Muscle of back (tissue), 11 donors: ENCODE results near the gene CDKN2AIPNL. TPM values are rescaled to one million over a fixed set of nuclear protein-coding genes. Genes with fewer than 3 reads are reported as not detected.
A peak's percentile ranks its signal among the peaks of the same experiment; 100 is the strongest.
"Not testable (repeated sequence)": the region's sequence is repeated elsewhere in the genome, so short reads cannot be mapped to it uniquely, and the experiment has no call there.

Experiments used
- DNase-seq, 3 donors: peaks; one replicate each; pipeline versions ENCODE4 v3.0.0 to v3.0.0-alpha.2; 2013
- polyA plus RNA-seq, 10 donors: library from polyadenylated mRNA; unstranded; fragments of 120-200 nt; gene quantifications; one replicate each; pipeline ENCODE4 v1.2.1, GENCODE V29; 2013; ENCODE audit not compliant: insufficient read length in 10 of 10

CDKN2AIPNL gene
- polyA plus RNA-seq, 10 donors: 20.9 to 29.7 (median 25.7) TPM

DNA sequence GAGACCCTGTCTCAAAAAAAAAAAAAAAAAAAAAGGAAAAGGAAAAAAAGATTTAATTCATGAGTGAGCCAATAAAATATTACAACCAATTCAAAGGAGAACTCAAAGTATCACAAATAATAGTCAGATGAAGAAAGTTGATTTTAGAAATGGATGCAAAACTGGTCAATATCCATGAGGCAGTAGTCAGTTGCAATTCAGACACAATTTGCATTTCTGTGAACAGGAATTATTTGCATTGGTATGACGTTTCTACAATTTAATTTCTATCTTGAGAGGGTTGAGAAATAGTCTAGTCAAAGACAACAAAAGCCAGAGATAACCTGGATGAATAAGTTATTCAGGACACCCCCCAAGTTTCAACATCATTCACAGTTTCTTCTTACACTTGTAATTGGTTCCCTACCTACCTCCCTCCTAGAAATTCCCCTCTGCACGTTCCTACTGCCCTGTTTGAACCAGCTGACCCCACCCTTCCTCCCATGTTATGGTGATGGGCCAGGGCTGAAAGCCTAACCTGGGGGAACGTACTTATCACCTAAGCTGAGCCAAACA lies 28.6 kb upstream of the CDKN2AIPNL start:
- no peak for DNase-seq

DNA sequence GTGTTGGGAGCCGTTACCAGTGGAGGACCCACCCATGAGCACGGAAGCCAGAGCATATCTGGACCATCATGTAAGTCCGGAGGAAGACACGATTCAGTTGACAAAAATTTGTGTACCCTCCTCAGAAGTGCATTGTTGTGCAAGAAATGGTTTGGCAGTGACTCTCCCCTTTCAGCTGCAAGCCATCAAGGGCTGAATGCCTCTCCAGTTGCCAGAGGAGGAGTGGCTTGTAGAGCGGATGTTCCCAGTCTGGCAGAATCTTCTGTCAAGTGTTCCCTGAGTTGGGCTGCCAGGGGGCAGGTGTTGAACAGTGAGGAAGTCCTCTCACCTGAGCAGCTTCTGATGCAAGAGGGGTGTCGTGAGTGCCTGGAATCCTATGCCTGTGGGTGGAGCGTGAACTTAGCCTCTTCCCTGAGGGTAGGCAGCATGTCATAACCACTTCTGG lies 27.6 kb upstream of the CDKN2AIPNL start:
- peak; percentile 72 to 88 (median 83) for DNase-seq

DNA sequence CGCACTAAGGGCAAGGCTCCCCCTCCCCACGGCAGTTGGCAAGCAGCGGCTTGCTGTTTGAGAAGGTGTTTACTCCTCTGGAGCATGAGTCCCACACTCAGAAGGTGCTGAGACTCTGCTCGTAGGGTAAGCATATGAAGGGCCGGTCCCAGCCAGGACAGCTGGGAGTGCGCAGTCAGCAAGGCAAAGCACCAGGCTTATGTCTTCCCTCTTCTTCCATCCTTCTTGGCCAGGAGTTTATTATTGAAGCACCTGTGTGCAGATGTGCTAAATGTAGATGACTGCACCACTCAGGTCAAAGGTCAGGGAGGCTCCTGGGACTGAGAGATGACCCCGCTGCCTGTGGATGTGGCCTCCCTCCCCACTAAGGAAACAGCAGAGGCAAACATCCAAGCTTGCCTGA lies 27.0 kb upstream of the CDKN2AIPNL start:
- DNase-seq: no peak

DNA sequence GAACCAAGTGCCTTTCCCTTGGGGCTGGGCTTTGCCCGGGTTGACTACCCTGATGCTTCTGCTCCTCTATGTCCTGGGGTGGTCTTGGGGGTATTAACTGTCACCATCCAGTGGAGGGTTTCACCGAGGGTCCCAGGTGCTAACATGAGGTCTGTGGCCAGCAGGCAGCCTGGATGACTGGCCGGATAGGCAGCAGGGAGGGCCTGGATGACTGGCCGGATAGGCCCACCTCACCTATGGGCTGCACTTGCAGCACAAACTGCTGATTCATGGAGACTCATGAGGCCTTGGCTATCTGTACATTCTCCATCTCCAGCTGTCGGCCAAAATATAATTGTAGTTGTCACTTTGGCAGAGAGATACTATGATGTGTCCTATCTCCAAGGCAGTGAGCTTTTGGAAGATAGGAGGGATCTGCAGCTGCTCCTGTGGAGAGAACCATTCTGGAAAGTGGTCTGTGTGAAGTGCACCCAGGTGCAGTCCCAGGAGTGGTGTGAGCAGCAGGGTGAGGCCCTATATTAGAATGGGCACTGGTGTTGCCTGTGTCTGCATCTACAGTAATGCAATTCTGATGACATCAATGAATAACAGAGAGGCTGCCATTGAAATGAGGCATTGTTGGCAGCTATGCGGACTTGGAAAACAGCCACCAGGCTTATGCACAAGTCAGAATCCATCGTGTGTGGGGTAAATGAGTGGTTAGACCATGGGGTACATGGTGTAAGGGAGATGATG lies 26.3 kb upstream of the CDKN2AIPNL start:
- peak; percentile 21 to 49 (median 38) for DNase-seq

DNA sequence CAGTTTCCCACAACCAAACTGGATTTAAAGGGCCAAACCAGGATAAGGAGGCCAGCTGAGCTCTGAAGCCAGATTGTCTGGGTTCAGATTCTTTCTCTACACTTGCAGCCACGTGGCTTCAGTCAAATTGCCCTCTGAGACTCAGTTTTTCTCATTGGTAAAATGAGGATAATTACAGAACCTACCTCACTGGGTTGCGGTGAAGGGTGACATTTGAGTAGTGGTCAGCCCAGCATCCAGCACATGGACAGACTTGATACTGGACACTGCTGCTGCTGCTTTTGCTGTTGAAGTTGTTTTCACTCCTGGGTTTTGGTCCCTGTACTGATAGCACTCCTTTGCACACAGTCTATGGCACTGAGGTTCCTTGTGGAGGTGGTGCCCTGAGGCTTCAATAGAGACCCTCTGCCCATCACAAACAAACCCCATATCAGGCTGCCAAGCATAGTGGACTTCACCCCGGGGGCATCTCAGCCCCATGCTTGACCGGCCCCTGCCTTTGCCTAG lies 25.7 kb upstream of the CDKN2AIPNL start:
- no peak for DNase-seq

DNA sequence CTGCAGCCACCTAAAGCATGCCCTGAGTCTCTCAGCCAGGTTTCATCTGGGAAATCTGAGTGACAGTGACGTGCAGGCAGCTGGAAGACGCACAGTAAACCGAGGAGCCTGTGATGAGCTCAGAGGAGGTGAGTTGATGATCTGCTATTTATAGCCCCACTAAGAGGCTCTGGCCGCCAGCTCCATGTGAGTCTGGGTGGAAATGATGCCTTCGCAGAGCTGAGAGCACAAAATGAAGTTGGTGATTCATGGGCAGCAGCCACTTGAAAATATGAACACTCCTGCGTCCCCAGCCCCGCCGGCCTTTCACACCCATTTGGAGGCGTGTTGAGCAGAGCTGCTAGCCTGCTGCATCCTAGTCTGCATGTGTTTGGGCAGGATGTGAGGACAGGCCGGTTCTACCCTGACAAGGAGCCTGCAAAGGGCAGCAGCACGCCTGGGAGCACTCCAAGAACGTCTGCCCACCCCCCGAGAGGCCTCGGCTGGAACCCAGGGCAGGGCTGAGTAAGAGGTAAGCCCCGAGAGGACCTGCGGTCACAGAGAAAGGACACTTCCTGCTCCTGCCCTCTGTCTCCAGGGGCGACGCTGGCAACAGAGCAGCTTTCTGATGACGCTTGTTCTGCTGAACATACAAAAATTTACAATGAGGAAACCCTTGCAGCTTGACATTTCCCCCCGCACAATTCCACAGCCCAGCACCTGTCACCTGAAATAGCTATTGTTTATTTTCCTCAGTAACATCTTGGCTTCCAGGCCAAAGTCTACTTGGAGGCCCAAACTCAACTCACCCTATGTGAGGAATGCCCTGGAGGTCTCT lies 25.1 kb upstream of the CDKN2AIPNL start:
- DNase-seq: peak; percentile 49 to 80 (median 61)

DNA sequence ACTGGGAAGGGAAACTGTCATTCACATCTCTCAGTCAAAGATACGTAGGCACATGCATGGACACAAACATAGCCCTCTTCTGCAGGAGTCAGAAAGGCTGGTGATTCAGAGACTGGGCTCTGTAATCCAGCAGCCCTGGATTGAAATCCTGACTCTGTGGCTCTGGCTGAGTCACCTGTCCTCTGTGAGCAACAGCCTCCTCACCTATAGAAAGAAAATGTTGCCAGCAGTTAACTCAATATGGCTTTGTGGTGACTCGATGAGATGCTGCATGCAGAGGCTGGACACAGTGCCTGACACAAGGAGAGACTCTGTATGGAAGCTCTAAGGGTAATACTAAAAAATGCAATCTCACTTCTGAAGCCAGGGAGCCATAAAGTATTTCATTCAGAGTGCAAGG lies 23.9 kb upstream of the CDKN2AIPNL start:
- DNase-seq: no peak

DNA sequence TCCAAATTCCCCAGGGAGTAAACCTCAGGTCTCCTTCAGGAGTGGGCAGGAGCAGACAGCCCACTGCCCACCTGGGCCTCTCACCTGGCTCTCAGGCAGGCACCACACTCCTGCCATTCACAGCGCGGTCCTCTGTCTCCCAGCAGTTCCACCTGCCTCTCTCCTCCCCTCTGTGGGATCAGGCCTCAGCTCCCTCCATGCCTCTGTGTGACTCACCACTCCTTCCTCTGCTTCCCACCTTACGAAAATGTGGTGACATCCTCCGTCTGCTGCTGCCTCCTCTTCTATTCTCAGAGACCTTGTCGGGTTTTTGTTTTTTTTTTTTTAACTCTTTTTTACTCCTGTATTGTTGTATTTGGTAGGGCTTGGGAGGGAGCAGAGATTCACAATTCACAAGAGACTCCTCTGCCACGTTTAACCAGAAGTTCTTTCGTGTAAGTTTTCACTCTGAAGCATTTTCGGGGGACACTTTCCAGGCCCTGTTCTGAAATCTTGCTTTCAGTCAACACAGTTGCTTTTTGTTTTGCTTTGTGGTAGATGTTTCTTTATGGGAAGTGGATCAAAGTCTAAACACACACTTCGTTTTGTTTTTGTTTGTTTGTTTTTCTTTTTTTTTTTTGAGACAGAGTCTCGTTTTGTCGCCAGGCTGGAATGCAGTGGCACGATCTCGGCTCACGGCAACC lies 21.1 kb upstream of the CDKN2AIPNL start:
- DNase-seq: no peak

DNA sequence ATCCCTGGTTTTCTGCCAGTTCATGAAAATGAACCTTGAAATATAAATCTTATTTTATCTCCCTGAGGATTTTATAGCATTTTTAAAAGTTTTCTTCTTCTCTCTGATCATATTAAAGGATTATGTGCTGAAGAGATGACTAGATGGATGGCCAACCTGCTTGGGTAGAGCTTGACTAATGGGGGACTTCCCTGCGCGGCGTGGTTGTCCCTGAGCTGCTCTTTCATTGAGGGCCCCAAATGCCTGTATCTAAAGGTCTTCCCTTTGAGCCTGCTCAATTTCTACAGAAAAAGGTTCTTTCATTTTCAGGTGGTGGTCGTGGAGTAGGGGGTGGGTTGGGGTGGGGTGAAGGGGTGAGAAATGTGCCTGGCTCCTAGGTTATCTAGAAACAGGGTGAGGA lies 20.5 kb upstream of the CDKN2AIPNL start:
- no peak for DNase-seq

DNA sequence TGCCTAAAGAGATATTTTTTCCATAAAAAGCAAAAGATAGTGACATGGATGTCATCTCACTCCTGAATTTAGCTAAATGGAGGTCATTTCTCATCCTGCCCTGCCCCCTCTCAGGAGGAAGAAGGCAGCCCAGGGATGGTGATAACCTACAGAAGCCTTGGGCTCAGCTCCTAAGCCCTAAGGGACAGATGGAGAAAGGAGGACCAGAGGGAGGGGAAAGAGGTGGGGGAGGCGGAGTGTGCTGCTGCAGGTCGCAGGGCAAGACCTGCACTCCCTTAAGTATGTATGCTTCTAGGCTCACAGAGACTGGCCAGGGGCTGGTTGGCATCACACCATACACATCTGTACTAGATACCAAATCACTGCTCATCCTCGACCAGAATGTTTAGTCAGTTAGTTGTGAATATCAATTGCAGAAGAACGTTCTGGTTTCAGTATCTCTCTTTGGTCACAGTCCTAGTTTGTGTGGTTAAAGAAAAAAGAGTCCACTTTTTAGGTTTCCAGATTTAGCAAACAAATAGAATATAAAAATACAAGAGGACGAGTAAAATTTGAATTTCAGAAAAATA lies 18.4 kb upstream of the CDKN2AIPNL start:
- no peak for DNase-seq

DNA sequence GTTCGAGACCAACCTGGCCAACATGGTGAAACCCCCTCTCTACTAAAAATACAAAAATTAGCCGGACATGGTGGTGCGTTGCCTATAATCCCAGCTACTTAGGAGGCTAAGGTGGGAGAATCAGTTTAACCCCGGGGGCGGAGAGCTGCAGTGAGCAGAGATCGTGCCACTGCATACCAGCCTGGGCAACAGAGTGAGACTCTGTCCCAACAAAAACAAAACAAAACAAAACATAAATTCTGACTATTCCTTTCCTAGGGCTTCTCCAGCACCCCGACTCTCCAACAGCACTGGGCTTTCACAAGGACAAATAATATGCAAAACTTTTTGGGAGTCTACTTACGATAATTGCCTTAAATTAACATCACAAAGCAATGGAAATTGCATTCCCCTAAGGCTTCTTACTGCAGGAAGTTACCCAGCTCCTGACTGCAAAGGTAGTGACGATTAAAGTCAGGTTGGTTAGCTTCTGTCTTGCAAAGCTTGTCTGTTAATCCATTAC lies 15.9 kb upstream of the CDKN2AIPNL start:
- no peak for DNase-seq

DNA sequence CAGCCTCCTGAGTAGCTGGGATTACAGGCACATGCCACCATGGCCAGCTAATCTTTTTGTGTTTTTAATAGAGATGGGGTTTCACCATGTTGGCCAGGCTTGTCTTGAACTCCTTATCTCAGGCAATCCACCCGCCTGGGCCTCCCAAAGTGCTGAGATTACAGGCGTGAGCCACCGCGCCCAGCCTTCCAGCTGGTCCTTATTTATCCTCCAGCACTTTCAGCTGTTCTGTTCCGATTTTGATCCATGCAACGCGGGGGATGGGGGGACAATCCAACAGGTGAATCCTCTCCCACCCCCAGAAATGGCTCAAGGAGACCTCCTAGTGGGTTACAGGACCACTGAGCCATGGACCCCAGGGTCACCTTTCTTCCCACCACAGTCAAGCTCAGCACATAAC lies 14.7 kb upstream of the CDKN2AIPNL start:
- DNase-seq: no peak

DNA sequence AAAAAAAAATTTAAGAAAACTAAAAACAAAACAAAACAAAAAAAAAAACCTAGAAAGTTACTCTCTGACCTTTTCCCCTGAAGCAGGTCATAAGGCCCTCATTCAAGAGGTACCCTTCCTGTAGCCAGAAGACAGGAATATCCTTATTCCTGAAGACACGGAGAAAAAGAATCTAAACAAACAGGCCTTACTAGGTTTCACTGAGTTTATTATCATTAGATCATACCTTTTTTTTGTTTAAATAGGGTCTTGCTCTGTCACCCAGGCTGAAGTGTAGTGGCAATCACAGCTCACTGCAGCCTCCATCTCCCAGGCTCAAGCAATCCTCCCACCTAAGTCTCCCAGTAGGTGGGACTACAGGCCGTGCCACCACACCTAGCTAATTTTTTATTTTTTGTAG lies 11.7 kb upstream of the CDKN2AIPNL start:
- no peak for DNase-seq

DNA sequence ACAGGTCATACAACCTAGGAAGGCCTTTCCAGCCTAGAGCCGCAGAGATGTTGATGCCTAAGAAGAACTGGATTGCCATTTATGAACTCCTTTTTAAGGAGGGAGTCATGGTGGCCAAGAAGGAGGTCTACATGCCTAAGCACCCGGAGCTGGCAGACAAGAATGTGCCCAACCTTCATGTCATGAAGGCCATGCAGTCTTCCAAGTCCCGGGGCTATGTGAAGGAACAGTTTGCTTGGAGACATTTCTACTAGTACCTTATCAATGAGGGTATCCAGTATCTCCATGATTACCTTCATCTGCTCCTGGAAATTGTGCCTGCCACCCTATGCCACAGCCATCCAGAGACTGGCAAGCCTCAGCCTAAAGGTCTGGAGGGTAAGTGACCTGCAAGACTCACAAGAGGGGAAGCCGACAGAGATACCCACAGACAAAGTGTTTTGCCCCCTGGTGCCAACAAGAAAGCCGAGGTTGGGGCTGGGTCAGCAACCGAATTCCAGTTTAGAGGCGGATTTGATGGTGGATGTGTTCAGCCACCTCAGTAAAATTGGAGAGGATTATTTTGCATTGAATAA lies 11.2 kb upstream of the CDKN2AIPNL start:
- DNase-seq: no peak

DNA sequence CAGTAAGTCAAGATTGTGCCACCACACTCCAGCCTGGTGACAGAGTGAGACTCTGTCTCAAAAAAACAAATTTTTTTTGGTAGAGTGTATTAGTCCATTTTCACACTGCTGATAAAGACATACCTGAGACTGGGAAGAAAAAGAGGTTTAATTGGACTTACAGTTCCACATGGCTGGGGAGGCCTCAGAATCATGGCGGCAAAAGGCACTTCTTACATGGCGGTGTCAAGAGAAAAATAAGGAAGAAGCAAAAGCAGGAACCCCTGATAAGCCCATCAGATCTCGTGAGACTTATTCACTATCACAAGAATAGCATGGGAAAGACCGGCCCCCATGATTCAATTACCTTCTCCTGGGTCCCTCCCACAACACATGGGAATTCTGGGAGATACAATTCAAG lies 9.4 kb upstream of the CDKN2AIPNL start:
- not testable (repeated sequence) for DNase-seq

DNA sequence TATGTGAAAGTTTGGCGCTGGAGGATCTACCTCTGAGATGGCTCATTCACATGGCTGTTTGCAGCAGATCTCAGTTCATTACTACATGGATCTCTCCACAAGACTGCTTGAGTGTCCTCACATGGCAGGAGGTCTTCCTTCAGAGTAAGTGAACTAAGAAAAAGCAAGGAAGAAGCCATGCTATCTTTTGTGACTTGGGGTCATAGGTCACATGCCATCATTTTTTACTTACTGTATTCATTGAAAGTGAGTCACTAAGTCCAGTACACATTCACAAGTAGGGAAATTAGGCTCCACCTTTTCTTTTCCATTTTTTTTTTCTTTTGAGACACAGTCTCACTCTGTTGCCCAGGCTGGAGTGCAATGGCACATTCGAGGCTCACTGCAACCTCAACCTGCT lies 8.7 kb upstream of the CDKN2AIPNL start:
- no peak for DNase-seq

DNA sequence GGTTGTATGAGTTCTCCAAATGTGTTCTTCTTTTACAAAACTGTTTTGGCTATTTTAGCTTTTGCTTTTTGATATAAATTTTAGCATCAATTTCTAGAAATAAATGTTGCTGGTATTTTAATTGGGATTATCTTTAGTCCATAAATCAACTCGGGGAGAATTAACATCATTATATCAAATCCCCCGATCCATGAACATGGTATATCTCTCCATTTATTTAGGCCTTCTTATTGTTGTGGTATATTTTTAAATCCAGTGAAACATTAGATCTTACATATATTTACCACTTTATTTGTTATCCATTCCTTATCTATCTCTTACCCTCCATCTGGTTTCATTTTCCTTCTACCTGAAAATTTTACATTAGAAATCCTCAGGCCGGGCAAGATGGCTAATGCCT lies 7.3 kb upstream of the CDKN2AIPNL start:
- no peak for DNase-seq

DNA sequence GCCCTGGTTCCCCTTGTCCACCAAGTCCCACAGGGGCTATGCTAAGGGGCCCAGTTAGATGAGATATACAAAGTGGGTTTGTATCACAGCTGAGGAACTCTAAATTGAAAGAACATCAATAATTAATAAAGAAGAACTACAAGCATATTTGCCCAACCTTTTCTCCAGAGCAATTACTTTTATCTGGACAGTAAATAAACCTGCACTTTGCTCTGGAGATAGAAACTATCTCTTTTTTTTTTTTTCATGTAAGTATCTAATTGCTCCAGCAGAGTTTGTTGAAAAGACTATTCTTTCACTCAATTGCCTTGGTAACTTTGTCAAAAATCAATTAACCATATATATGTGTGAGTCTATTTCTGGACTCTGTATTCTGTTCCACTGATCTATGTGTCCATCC lies 6.0 kb upstream of the CDKN2AIPNL start:
- no peak for DNase-seq

DNA sequence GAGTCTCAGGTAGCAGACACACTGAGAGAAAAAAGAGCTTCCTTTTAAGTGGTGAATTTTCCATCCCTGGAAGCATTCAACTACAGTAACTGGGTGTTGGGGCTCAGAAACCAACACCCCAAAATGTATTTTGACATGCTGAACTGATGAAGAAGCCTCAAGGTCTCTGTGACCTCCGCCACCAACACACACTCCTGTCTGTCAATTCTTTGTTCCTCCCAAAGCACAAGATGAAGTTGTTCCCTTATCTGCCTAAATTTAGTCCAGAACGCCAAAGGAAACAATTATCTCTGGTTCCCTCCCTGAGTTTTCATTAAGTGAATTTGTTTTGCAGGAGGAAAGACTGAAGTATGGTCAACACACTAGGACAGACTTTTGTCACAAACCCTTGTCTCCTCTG lies 1.4 kb upstream of the CDKN2AIPNL start:
- no peak for DNase-seq

DNA sequence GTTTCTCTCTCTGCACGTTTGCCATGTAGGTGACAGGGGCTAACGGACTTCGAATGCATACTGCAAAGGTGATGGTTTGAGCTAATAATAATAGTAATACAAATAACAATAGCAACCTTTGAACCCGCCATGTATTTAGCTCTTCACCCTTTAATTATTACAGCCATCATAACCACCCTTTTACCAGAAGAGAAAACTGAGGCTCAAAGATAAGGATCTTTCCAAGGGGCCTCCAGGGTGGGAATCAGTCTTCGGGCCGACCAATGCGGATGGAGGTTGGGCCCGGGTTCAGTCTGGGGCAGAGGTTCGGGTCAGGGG lies 494 bp downstream of the CDKN2AIPNL start:
- DNase-seq: no peak

DNA sequence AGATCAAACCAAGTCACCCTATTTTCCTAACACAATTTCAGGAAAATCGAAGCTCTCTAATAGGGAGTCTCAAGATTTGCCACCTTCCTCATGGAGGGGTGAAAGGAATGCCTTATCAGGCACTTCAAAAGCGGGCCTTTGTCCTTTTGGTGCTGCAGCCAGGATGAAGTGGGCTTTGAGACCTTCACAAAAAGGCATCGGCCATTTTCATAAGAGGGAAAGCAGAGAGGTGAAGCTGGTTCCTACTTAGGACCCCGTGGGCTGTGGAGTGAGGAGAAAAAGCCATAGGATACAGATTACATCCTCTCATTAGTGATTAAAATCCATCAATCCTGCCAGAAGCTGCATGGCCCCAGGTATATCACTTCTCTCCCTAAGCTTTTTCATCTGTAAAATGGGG lies 859 bp downstream of the CDKN2AIPNL start:
- no peak for DNase-seq
